Gastrocnemius medialis (tissue), 4 donors: Measurements from ENCODE around the gene ATP6V0E1.

Experiments used
- POLR2A ChIP-seq, 2 donors: fragments of 450-650 bp; IDR thresholded peaks; one replicate each; pipeline ENCODE4 v1.6.1; 2017; ENCODE audit warnings: antibody characterized with exemption in 2 of 2, mild to moderate bottlenecking in 2 of 2, moderate library complexity in 2 of 2
- TF ChIP-seq, protein P1 (sequence below), 5 experiments: fragments of 450-650 bp in 3 of 5; fragments of 200-600 bp in 2 of 5; sonication (generic) in 2 of 5; IDR thresholded peaks in 4 of 5; conservative IDR thresholded peaks in 1 of 5; 1 replicate in 4 of 5; 2 replicates in 1 of 5; pipeline ENCODE4 v1.5.1; 2016 to 2019; ENCODE audit warnings: antibody characterized with exemption in 5 of 5, mild to moderate bottlenecking in 3 of 5, moderate library complexity in 3 of 5

DNA sequence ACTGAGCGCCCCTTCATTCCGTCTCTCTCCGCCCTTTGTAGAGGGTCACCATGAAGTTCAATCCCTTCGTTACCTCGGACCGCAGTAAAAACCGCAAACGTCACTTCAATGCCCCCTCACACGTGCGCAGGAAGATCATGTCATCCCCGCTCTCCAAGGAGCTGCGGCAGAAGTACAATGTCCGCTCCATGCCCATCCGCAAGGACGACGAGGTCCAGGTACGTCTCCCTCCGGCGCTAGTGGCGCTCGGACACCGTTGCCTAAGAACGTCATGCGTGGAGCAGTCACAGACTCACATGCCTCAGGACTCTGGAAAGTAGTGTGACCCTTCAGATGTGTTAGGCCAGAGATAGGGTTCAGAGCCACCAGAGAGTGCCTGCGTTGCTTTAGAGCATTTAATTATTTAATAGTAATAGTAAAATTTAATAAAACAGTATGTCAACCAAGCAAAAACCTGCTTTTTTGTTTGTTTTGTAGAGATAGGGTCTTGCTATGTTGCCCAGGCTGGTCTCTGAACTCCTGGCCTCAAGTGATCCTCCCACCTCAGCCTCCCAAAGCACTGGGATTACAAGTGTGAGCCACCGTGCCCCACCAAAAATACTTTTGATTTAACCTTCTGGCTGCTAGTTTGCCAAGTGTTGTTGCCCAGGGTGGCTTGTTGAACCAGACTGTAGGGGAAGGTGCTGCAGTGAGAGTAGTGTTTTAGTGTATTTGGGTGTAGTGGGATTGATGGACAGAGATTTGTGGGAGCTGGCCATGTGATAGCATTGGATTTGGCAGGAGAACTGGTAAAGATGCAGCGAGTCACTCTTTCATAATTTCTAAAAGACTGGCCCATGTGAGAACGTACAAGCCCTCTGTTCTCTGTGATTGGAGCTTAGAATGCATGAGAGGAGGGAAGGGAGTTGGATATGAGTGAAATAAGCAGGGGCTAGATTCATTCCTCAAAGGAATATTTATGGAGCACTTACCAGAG is 23.5 kb upstream of the ATP6V0E1 start:
- TF ChIP-seq, protein P1, sequence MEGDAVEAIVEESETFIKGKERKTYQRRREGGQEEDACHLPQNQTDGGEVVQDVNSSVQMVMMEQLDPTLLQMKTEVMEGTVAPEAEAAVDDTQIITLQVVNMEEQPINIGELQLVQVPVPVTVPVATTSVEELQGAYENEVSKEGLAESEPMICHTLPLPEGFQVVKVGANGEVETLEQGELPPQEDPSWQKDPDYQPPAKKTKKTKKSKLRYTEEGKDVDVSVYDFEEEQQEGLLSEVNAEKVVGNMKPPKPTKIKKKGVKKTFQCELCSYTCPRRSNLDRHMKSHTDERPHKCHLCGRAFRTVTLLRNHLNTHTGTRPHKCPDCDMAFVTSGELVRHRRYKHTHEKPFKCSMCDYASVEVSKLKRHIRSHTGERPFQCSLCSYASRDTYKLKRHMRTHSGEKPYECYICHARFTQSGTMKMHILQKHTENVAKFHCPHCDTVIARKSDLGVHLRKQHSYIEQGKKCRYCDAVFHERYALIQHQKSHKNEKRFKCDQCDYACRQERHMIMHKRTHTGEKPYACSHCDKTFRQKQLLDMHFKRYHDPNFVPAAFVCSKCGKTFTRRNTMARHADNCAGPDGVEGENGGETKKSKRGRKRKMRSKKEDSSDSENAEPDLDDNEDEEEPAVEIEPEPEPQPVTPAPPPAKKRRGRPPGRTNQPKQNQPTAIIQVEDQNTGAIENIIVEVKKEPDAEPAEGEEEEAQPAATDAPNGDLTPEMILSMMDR (IDR thresholded peaks at IDR 0.05 in 4 of 5, conservative IDR thresholded peaks at IDR 0.05 in 1 of 5) = no peak
- TF ChIP-seq POLR2A (IDR thresholded peaks at IDR 0.05) = no peak
